Body of pancreas (tissue), 4 donors: ENCODE results near the gene ENTPD7. TPM values are rescaled to one million over a fixed set of nuclear protein-coding genes. Genes with fewer than 3 reads are reported as not detected.
A peak's percentile ranks its signal among the peaks of the same experiment; 100 is the strongest.

Source experiments
- ATAC-seq: fragments of 150-250 bp; one replicate; pipeline ENCODE4 v1.9.1; 2016
- DNase-seq, 4 donors: peaks; one replicate each; pipeline ENCODE4 v3.0.0-alpha.2; 2019
- H3K27ac ChIP-seq, 4 donors: fragments of 200-600 bp; sonication (generic); 1 replicate in 3 of 4; 2 replicates in 1 of 4; pipeline versions ENCODE4 v1.5.1 to v1.6.1; 2016 to 2019; ENCODE audit warnings: mild to moderate bottlenecking in 1 of 4, mixed read lengths in 1 of 4, moderate library complexity in 1 of 4
- H3K27me3 ChIP-seq, 2 donors: fragments of 200-600 bp; sonication (generic); one replicate each; pipeline ENCODE4 v1.6.0; 2016; ENCODE audit warnings: mild to moderate bottlenecking in 1 of 2
- H3K36me3 ChIP-seq, 2 donors: fragments of 200-600 bp; sonication (generic); replicated peaks in 1 of 2; 2 replicates each; pipeline ENCODE4 v1.5.1; 2016; ENCODE audit warnings: low read depth in 2 of 2; ENCODE audit not compliant: insufficient read depth in 1 of 2
- H3K4me1 ChIP-seq: fragments of 200-600 bp; sonication (generic); one replicate; pipeline ENCODE4 v1.6.0; 2016
- H3K4me3 ChIP-seq, 2 donors: fragments of 200-600 bp; sonication (generic); 1 replicate in 1 of 2; 2 replicates in 1 of 2; pipeline ENCODE4 v1.5.1; 2016 to 2019
- H3K9me3 ChIP-seq, 3 donors: fragments of 200-600 bp; sonication (generic); 1 replicate in 2 of 3; 2 replicates in 1 of 3; pipeline ENCODE4 v1.5.1; 2016
- CTCF ChIP-seq, 7 experiments: fragments of 450-650 bp in 4 of 7; fragments of 200-600 bp in 3 of 7; sonication (generic) in 3 of 7; IDR thresholded peaks; one replicate each; pipeline ENCODE4 v1.5.1; 2016 to 2019; ENCODE audit warnings: antibody characterized with exemption in 7 of 7
- POLR2A ChIP-seq, 3 donors: fragments of 450-650 bp; IDR thresholded peaks; one replicate each; pipeline ENCODE4 v1.6.1; 2016; ENCODE audit warnings: antibody characterized with exemption in 3 of 3, mild to moderate bottlenecking in 2 of 3
- WGBS, 2 donors: methylation state at CpG; one replicate each; pipeline ENCODE4 v1.1.5; 2017; 5-methylcytosine and 5-hydroxymethylcytosine counted together
- intact Hi-C: fragments of 100-400 bp; cut with DNase I; formaldehyde crosslinking; loops from one replicate; pipeline ENCODE4 v1.15.1; 2023
- total RNA-seq, 2 donors: library from RNA; depleted of rRNA; stranded (reverse); fragments of >200 nt; gene quantifications; one replicate each; pipeline ENCODE4 v1.1.0, GENCODE V29; 2016

Gene ENTPD7
- total RNA-seq, 2 donors from 2014 or later, result 9.3 to 17.1 TPM

DNA sequence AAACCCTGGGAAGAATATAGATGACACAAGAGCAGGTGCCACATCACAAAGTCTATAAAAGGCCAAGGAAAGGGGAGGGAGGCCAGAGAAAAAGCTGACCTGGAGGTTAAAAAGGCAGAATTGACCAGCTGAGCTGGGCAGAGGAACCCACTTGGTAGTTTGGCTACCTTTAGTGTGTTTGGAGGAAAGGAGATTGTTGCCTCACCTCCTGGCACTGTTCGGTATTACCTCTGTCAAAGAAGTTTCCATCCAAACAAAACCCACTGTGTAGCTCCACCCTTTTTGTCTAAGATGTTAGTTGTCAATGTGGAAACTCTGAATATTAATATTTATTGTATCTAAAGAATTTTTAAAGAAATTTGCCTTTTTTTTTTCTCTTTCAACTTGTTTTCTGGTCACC lies 23.4 kb downstream of the ENTPD7 start:
- TF ChIP-seq POLR2A (IDR thresholded peaks at IDR 0.05) (no peak), CTCF (IDR thresholded peaks at IDR 0.05) (peak; percentile 12 to 58 (median 25))
- peak overlapping the region in 2 of 4 donors; percentile 44 to 53 for H3K27ac ChIP-seq
- H3K4me3 ChIP-seq, result no peak overlapping the region
- 26 to 30% methylated on average over 1 of the region's 1 CpG for WGBS, 2 donors
- ATAC-seq (peak; percentile 74), DNase-seq (peak in 3 of 4 donors; percentile 22 to 58 (median 42))
- peaks cover 0 to 4% of the 10 kb centered on the region in 2 donors for H3K36me3 ChIP-seq
- no peaks in the 10 kb centered on the region for H3K9me3 ChIP-seq
- H3K4me1 ChIP-seq, result peaks cover 27% of the 10 kb centered on the region
- H3K27me3 ChIP-seq, result no peaks in the 10 kb centered on the region
- intact Hi-C loops, result no loop called here

DNA sequence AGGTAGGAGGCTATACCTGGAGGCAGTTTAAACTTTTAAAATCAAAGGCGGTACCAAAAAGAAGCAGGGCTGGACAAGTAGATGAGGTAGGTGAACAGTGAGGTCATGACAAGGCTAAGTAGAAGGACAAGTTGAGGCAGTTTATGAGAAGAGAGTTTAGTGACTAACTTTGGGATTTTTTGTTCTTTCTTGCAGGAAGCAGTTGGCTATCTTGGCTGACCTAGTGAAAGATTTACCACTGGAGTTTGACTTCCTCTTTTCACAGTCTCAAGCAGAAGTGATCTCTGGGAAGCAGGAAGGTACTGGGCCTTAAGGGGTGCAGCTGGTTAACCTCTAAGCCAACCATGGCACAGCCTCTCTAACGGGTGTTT lies 26.3 kb downstream of the ENTPD7 start:
- no peaks in the 10 kb centered on the region for H3K36me3 ChIP-seq
- ATAC-seq, result peak; percentile 21
- H3K27ac ChIP-seq, result peak overlapping the region in 2 of 4 donors; percentile 18 to 63
- H3K9me3 ChIP-seq, result no peaks in the 10 kb centered on the region
- no peaks in the 10 kb centered on the region for H3K27me3 ChIP-seq
- no peak overlapping the region for H3K4me3 ChIP-seq
- intact Hi-C loops, result no loop called here
- peak in 1 of 4 donors; percentile 23 for DNase-seq
- H3K4me1 ChIP-seq, result peaks cover 28% of the 10 kb centered on the region
- TF ChIP-seq POLR2A (IDR thresholded peaks at IDR 0.05) (no peak), CTCF (IDR thresholded peaks at IDR 0.05) (no peak)
- WGBS, 2 donors, result 51 to 63% methylated on average over 2 of the region's 2 CpGs

DNA sequence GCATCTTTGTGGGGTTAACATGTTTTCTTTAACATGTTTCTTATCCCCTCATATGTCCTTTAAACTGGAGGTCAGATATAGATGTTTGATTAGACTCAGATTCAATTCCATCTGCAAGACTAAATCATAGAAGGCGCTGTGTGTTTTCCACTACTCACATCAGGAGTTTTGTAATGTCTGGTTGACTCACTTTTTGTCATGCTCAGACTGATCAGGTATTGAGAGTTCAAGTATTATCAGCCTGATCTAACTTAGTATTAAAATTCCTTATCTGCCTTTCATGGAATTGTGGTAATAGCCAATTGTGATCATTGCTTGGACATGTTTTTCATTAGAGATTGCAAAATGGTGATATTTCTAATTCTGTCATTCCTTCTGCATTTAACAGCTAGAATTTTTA lies 30.2 kb downstream of the ENTPD7 start:
- intact Hi-C loops, result no loop called here
- H3K27me3 ChIP-seq, result no peaks in the 10 kb centered on the region
- WGBS, 2 donors, result 90 to 92% methylated on average over 1 of the region's 1 CpG
- H3K9me3 ChIP-seq, result no peaks in the 10 kb centered on the region
- no peak overlapping the region for H3K27ac ChIP-seq
- no peak for ATAC-seq
- no peak for DNase-seq
- H3K4me1 ChIP-seq, result peaks cover 12% of the 10 kb centered on the region
- H3K36me3 ChIP-seq, result peaks cover 0 to 15% of the 10 kb centered on the region in 2 donors
- H3K4me3 ChIP-seq, result no peak overlapping the region
- TF ChIP-seq POLR2A (IDR thresholded peaks at IDR 0.05) (no peak), CTCF (IDR thresholded peaks at IDR 0.05) (no peak)

GRCh38 chr10:99693933-99694583 lies 34.7 kb downstream of the ENTPD7 start:
- Histone ChIP-seq H3K9me3 (no peaks in the 10 kb centered on the region), H3K36me3 (peaks cover 0 to 24% of the 10 kb centered on the region in 2 donors), H3K4me1 (peaks cover 10% of the 10 kb centered on the region), H3K4me3 (no peak overlapping the region), H3K27me3 (no peaks in the 10 kb centered on the region), H3K27ac (no peak overlapping the region)
- ATAC-seq (no peak), DNase-seq (no peak)
- intact Hi-C loops, result no loop called here
- no peak for TF ChIP-seq CTCF (IDR thresholded peaks at IDR 0.05)
- TF ChIP-seq POLR2A (IDR thresholded peaks at IDR 0.05), result no peak
- WGBS, 2 donors, result 87 to 90% methylated on average over 3 of the region's 3 CpGs

DNA sequence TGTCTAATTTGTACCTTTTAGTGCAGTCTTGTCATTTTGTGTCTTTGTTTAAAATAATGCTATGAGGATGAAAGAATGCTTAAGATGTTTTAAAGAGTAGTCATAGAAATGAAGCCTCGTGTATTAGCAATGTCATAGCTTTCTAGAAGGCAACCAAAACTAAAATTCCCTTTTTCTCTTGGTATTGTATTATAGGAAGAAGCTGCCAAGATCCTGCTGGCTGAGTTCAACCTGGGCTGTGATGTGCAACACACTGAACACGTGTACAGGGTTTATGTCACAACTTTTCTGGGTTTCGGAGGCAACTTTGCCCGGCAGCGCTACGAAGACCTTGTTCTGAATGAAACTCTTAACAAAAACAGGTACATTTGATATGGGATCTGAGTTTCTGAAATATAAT lies 36.5 kb downstream of the ENTPD7 start:
- H3K4me3 ChIP-seq, result no peak overlapping the region
- H3K4me1 ChIP-seq, result peaks cover 12% of the 10 kb centered on the region
- no peak for DNase-seq
- no peaks in the 10 kb centered on the region for H3K27me3 ChIP-seq
- intact Hi-C loops, result no loop called here
- ATAC-seq, result no peak
- H3K27ac ChIP-seq, result no peak overlapping the region
- H3K9me3 ChIP-seq, result no peaks in the 10 kb centered on the region
- 87 to 89% methylated on average over 6 of the region's 6 CpGs for WGBS, 2 donors
- TF ChIP-seq CTCF (IDR thresholded peaks at IDR 0.05) (no peak), POLR2A (IDR thresholded peaks at IDR 0.05) (no peak)
- H3K36me3 ChIP-seq, result peaks cover 0 to 27% of the 10 kb centered on the region in 2 donors
